GM18526 (cell line): ENCODE measurements around the gene RTN1.

Source experiments
- POLR2A ChIP-seq: IDR thresholded peaks from 3 replicates; pipeline ENCODE4 v1.6.1; 2011; ENCODE audit not compliant: insufficient read length; ENCODE audit errors: extremely low read depth

The RTN1 gene

GRCh38 chr14:59869381-59870255 is 958 bp downstream of the RTN1 start:
- TF ChIP-seq POLR2A, result no peak

GRCh38 chr14:59868021-59868420 is 2.6 kb downstream of the RTN1 start:
- TF ChIP-seq POLR2A, result no peak

- TF ChIP-seq POLR2A, result no peak
These were observed 6.6 kb downstream of the RTN1 start for GRCh38 chr14:59863806-59864525.

GRCh38 chr14:59857328-59857727 is 13.2 kb downstream of the RTN1 start:
- TF ChIP-seq POLR2A, result no peak

GRCh38 chr14:59852350-59852749 is 18.2 kb downstream of the RTN1 start:
- TF ChIP-seq POLR2A, result no peak

- no peak for TF ChIP-seq POLR2A
These were observed 20.1 kb downstream of the RTN1 start for GRCh38 chr14:59850458-59850857.

- TF ChIP-seq POLR2A, result no peak
These were observed 21.0 kb downstream of the RTN1 start for GRCh38 chr14:59849411-59850130.

- no peak for TF ChIP-seq POLR2A
These were observed 21.9 kb downstream of the RTN1 start for GRCh38 chr14:59848671-59849070.

GRCh38 chr14:59847711-59848110 is 22.9 kb downstream of the RTN1 start:
- no peak for TF ChIP-seq POLR2A

- no peak for TF ChIP-seq POLR2A
These were observed 24.0 kb downstream of the RTN1 start for GRCh38 chr14:59846595-59846994.

- TF ChIP-seq POLR2A, result no peak
These were observed 25.3 kb downstream of the RTN1 start for GRCh38 chr14:59845245-59845644.

- no peak for TF ChIP-seq POLR2A
These were observed 26.3 kb downstream of the RTN1 start for GRCh38 chr14:59844186-59844812.

GRCh38 chr14:59836116-59836515 is 34.5 kb downstream of the RTN1 start:
- TF ChIP-seq POLR2A, result no peak

- no peak for TF ChIP-seq POLR2A
These were observed 37.8 kb downstream of the RTN1 start for GRCh38 chr14:59832653-59833294.

GRCh38 chr14:59831121-59831730 is 39.4 kb downstream of the RTN1 start:
- no peak for TF ChIP-seq POLR2A

- TF ChIP-seq POLR2A, result no peak
These were observed 40.2 kb downstream of the RTN1 start for GRCh38 chr14:59830338-59830734.
